GM10847 (cell line): Measurements from ENCODE around the gene WFDC13.

ENCODE experiments used
- POLR2A ChIP-seq: IDR thresholded peaks from 2 replicates; pipeline ENCODE4 v1.6.1; 2011; ENCODE audit not compliant: insufficient read length; ENCODE audit errors: extremely low read depth

The WFDC13 gene, protein sequence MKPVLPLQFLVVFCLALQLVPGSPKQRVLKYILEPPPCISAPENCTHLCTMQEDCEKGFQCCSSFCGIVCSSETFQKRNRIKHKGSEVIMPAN

DNA sequence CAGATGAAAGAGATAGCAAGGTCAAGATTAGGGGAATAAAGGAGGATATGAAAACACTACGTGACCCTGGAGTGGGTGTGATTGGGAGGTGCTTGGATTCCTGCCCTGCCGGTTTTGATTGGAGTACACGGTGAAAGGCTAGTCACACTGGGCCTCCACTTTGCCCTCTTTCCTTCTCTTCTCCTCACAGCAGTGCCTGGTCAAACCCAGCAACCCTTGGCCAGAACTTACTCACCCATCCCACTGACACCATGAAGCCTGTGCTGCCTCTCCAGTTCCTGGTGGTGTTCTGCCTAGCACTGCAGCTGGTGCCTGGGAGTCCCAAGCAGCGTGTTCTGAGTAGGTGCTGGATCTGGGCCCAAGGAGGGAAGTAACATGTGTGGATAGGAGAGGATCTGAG lies at the start of gene WFDC13:
Gene WFDC13 (plus strand): TSS at position 166 of the 400 bp plus-strand sequence. CDS start 86 bp downstream, at position 252.
- TF ChIP-seq POLR2A: no peak

DNA sequence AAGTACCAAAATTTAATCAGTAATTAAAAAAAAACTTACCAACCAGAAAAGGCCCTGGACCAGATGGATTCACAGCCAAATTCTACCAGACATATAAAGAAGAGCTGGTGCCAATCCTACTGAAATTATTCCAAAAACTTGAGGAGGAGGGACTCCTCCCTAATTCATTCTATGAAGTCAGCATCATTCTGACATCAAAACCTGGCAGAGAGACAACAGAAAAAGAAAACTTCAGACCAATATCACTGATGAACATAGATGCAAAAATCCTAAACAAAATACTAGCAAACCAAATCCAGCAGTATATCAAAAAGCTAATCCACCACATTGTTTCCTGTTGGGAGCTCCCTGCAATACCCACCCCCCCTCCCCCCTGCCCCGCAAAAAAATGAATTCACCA lies 31.7 kb upstream of the WFDC13 start, which contains the start of gene WFDC11:
Gene WFDC11 (minus strand): TSS at position 101 of the 400 bp plus-strand sequence. CDS start 19,639 bp downstream, outside the sequence.
- TF ChIP-seq POLR2A: no peak

DNA sequence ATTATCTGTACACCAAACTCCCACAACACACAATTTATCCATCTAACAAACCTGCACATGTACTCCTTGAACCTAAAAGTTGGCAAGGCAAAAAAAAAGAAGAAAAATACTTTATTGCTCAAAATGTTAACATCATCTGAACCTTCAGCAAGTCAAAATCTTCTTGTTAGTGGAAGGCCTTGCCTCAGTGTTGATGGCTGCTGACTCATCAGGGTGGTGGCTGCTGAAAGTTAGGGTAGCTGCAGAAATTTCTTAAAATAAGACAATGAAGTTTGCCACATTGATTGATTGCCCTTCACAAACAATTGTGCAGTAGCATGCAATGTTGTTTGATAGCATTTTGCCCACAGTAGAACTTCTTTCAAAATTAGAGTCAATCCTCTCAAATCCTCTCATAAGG lies 29.1 kb upstream of the WFDC13 start:
- TF ChIP-seq POLR2A: no peak

GRCh38 chr20:45679650-45680049 lies 22.2 kb upstream of the WFDC13 start:
- no peak for TF ChIP-seq POLR2A

GRCh38 chr20:45685896-45686295 lies 15.9 kb upstream of the WFDC13 start:
- TF ChIP-seq POLR2A: no peak

DNA sequence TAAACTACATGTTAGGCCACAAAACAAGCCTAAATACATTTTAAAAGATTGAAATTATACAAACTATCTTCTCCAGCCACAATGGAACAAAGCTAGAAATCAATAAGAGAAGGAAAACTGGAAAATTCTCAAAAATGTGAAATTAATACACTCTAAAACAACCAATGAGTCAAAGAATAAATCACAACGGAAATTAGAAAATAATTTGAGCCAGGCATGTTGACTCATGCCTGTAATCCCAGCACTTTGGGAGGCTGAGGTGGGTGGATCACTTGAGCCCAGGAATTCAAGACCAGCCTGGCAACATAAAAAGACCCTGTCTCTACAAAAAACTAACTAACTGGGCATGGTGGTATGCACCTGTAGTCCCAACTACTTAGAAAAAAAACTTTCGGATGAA lies 6.3 kb upstream of the WFDC13 start:
- no peak for TF ChIP-seq POLR2A

DNA sequence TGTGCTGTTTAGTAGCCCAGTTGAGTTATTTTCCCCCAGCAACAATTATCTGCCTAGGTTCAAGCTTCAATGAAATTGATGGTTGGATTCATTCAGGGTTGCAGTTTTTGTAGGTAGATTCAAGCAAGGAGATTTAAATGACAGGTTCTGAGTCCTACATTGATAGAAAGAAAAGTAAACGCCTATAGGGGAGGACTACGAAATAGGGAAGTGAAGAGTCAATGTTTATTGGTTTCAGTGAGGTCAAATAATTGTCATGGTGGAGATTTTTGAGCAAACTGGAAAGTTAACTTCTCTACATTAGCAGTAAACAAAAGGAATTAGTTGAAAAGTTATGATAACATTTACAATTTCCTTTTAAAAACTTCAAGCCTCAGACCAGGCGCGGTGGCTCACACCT lies 734 bp upstream of the WFDC13 start:
- no peak for TF ChIP-seq POLR2A

- TF ChIP-seq POLR2A: no peak
Measured at GRCh38 chr20:45704969-45705637, 3.3 kb downstream of the WFDC13 start, which contains the start of gene WFDC10B. Gene WFDC10B, minus strand, starts transcription at chr20:45705019. Its CDS starts 19,027 bp downstream, at chr20:45685992.

GRCh38 chr20:45722047-45722446 lies 20.2 kb downstream of the WFDC13 start, which contains the start of gene SPINT4:
Gene SPINT4, plus strand, starts transcription at chr20:45722347. Its CDS starts 21 bp downstream, at chr20:45722368.
- TF ChIP-seq POLR2A: no peak

- TF ChIP-seq POLR2A: no peak
Measured at GRCh38 chr20:45725134-45725533, 23.3 kb downstream of the WFDC13 start.

DNA sequence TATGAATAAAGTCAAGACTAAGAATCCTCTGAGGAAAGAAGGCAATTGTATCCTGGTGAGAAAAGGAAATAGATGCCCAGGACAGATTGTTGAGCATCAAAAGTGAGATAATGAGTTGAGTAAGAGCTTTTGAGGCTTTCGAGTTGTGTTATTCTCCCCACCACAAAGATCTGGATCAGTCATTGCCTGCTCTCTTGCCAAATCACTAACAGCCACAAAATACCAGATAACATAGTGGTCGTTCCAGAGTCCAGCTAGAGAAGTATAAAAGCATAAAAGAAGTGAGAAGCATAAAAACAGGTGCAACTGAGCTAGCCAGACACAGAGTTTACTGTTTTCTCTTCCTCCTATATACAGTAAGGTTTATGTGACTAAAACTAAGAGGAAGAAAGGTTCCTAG lies 25.2 kb downstream of the WFDC13 start:
- no peak for TF ChIP-seq POLR2A

DNA sequence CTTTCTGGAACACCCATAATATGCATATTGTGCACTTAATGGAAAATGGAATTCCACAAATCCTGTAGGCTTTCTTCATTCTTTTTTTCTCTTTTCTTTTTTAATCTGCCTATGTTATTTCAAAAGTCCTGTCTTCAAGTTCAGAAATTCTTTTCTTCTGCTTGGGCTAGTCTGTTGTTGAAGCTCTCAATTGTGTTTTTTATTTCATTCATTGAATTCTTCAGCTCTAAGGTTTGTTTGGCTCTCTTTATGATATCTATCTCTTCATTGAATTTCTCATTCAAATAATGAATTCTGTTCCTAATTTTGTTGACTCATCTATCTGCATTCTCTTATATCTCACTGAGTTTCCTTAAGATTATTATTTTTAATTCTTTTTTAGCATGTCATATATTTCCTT lies 30.4 kb downstream of the WFDC13 start:
- TF ChIP-seq POLR2A: no peak

DNA sequence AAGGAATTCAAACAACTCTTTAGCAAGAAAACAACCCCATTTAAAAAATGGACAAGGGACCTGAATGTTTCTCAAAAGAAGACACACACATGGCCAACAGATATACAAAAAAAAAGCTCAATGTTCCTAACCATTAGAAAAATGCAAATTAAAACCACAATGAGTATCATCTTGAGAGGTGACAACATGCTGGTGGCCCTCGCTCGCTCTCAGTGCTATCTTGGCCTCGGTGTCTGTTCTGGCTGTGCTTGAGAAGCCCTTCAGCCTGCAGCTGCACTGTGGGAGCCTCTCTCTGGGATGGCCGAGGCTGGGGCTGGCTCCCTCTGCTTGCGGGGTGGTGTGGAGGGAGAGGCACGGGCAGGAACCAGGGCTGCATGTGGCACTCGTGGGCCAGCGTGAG lies 33.7 kb downstream of the WFDC13 start:
- TF ChIP-seq POLR2A: no peak

GRCh38 chr20:45735988-45736387 lies 34.1 kb downstream of the WFDC13 start:
- no peak for TF ChIP-seq POLR2A

- TF ChIP-seq POLR2A: no peak
Measured at GRCh38 chr20:45742596-45742995, 40.8 kb downstream of the WFDC13 start.

DNA sequence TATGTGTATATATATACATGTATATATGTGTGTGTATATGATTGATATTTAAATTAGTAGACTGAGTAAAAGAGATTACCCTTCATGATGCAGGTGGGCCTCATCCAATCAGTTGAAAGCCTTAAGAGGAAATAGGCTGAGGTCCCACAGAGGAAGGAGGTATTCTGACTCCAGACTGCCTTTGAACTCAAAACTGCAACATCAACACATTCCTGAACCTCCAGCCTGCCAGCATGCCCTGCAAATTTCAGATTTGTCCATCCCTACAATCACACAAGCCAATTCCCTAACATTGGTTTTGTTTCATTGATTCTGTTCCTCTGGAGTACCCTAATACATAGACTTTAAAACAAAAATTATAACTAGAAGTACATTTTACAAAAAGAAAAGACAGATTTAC lies 43.2 kb downstream of the WFDC13 start:
- no peak for TF ChIP-seq POLR2A

DNA sequence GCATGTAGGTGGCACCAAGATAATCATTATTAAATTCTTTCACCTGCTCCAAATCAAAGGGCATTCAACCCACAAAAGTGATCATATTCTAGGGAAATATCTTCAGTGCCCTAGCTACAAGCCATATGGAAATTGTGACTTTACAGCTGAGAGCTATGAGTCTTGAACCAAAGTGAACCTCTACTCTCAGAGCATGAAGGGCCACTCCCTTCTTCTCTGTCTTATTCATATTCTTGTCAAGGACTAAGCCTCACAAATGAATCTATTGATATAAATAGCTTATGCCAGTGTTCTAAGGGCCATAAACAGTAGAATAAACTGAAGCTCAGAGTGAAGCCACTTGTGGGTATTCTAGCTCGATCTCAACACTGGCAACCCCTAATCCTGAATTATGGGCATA lies 49.9 kb downstream of the WFDC13 start:
- no peak for TF ChIP-seq POLR2A
